Neural cell (in vitro differentiated cells): ENCODE measurements around the gene SLC8A1. TPM values are rescaled to one million over a fixed set of nuclear protein-coding genes. Genes with fewer than 3 reads are reported as not detected.

Source experiments
- H2AFZ ChIP-seq: fragments of 200-600, 300-800 bp; sonication (generic), shearing (Covaris generic); 2 replicates; pipeline ENCODE4 v1.6.0; 2014; ENCODE audit warnings: low read depth, mild to moderate bottlenecking, antibody characterized with exemption, low read length, moderate library complexity
- H3F3A ChIP-seq: fragments of 200-600 bp; shearing (Covaris generic); 2 replicates; pipeline ENCODE4 v1.6.1; 2016; ENCODE audit warnings: mild to moderate bottlenecking, moderate library complexity, mixed read lengths, antibody characterized with exemption, low read length; ENCODE audit not compliant: insufficient read depth, poor library complexity, severe bottlenecking
- H3K27ac ChIP-seq: fragments of 200-600, 300-800 bp; sonication (generic), shearing (Covaris generic); 2 replicates; pipeline ENCODE4 v1.5.1; 2014; ENCODE audit warnings: mild to moderate bottlenecking, low read length, moderate library complexity
- H3K27me3 ChIP-seq: fragments of 300-800, 200-600 bp; sonication (generic), shearing (Covaris generic); 2 replicates; pipeline ENCODE4 v1.6.0; 2014; ENCODE audit warnings: mild to moderate bottlenecking, low read depth, low read length, moderate library complexity; ENCODE audit not compliant: insufficient read depth
- H3K36me3 ChIP-seq: fragments of 300-800, 200-600 bp; sonication (generic), shearing (Covaris generic); 2 replicates; pipeline ENCODE4 v1.5.1; 2014; ENCODE audit warnings: mild to moderate bottlenecking, antibody characterized with exemption, low read length, moderate library complexity; ENCODE audit not compliant: insufficient read depth
- H3K4me2 ChIP-seq: fragments of 300-800, 200-600 bp; sonication (generic), shearing (Covaris generic); 2 replicates; pipeline ENCODE4 v1.6.0; 2014; ENCODE audit warnings: mild to moderate bottlenecking, low read length
- H3K4me3 ChIP-seq: fragments of 300-800, 200-600 bp; sonication (generic), shearing (Covaris generic); 2 replicates; pipeline ENCODE4 v1.5.1; 2014; ENCODE audit warnings: mild to moderate bottlenecking, low read length, moderate library complexity
- H3K79me2 ChIP-seq: fragments of 200-600 bp; shearing (Covaris generic); replicated peaks from 2 replicates; pipeline ENCODE4 v1.6.0; 2014; ENCODE audit warnings: mild to moderate bottlenecking, low read length, moderate library complexity; ENCODE audit not compliant: insufficient read depth
- H3K9ac ChIP-seq: fragments of 300-800, 200-600 bp; sonication (generic), shearing (Covaris generic); 2 replicates; pipeline ENCODE4 v1.6.1; 2016; ENCODE audit warnings: mild to moderate bottlenecking, low read length, mixed read lengths
- H3K9me2 ChIP-seq: fragments of 200-600 bp; shearing (Covaris generic); 2 replicates; pipeline ENCODE4 v1.6.1; 2016; ENCODE audit warnings: mild to moderate bottlenecking, low read length, mixed read lengths; ENCODE audit not compliant: insufficient read depth
- H3K9me3 ChIP-seq: fragments of 200-600, 300-800 bp; sonication (generic), shearing (Covaris generic); 2 replicates; pipeline ENCODE4 v1.6.1; 2016; ENCODE audit warnings: mild to moderate bottlenecking, mixed run types, low read length, moderate library complexity, mixed read lengths
- H4K20me1 ChIP-seq: fragments of 200-600 bp; shearing (Covaris generic); 2 replicates; pipeline ENCODE4 v1.6.1; 2016; ENCODE audit warnings: mild to moderate bottlenecking, mixed run types; ENCODE audit not compliant: insufficient read depth
- CTCF ChIP-seq: fragments of 450-650 bp; IDR thresholded peaks from 2 replicates; pipeline ENCODE4 v1.5.1; 2014; ENCODE audit warnings: antibody characterized with exemption, mild to moderate bottlenecking, moderate library complexity; ENCODE audit not compliant: poor library complexity, severe bottlenecking
- EP300 ChIP-seq: fragments of 450-650 bp; conservative IDR thresholded peaks from 2 replicates; pipeline ENCODE4 v1.6.1; 2014; ENCODE audit warnings: antibody characterized with exemption, mild to moderate bottlenecking, moderate library complexity; ENCODE audit not compliant: poor library complexity, severe bottlenecking
- EZH2 ChIP-seq: fragments of 200-600, 300-800 bp; shearing (Covaris generic), sonication (generic); IDR thresholded peaks from 2 replicates; pipeline ENCODE4 v1.6.1; 2014; ENCODE audit warnings: antibody characterized with exemption, low read length, borderline replicate concordance, mild to moderate bottlenecking; ENCODE audit not compliant: insufficient read depth, poor library complexity, severe bottlenecking
- MXI1 ChIP-seq: fragments of 450-650 bp; conservative IDR thresholded peaks from 2 replicates; pipeline ENCODE4 v1.6.1; 2014; ENCODE audit warnings: antibody characterized with exemption, mild to moderate bottlenecking; ENCODE audit not compliant: poor library complexity, severe bottlenecking
- POLR2AphosphoS5 ChIP-seq: IDR thresholded peaks from 2 replicates; pipeline ENCODE4 v1.6.1; 2012
- RAD21 ChIP-seq: fragments of 450-650 bp; conservative IDR thresholded peaks from 2 replicates; pipeline ENCODE4 v1.6.1; 2014; ENCODE audit warnings: antibody characterized with exemption, mild to moderate bottlenecking, moderate library complexity
- REST ChIP-seq: IDR thresholded peaks from 2 replicates; pipeline ENCODE4 v1.6.1; 2012; ENCODE audit warnings: borderline replicate concordance
- SMC3 ChIP-seq: fragments of 450-650 bp; conservative IDR thresholded peaks from 2 replicates; pipeline ENCODE4 v1.6.1; 2014; ENCODE audit warnings: antibody characterized with exemption, mild to moderate bottlenecking, moderate library complexity; ENCODE audit not compliant: poor library complexity
- TAF1 ChIP-seq: IDR thresholded peaks from 2 replicates; pipeline ENCODE4 v1.6.1; 2012; ENCODE audit warnings: low read depth
- polyA minus RNA-seq: library from RNA; depleted of rRNA, polyadenylated mRNA; stranded (reverse); fragments of >200 nt; gene quantifications from 2 replicates; pipeline ENCODE4 v1.2.3, GENCODE V29; 2014
- polyA plus RNA-seq: library from polyadenylated mRNA; depleted of rRNA; stranded (reverse); fragments of >200 nt; gene quantifications from 2 replicates; pipeline ENCODE4 v1.2.3, GENCODE V29; 2014

Gene SLC8A1
- polyA plus RNA-seq (17.3 and 18.7 TPM in 2 replicates), polyA minus RNA-seq (156 and 202 TPM in 2 replicates)

GRCh38 chr2:40451918-40452605, at the start of gene SLC8A1:
SLC8A1 (minus strand) TSS chr2:40452090.
- H3K36me3 ChIP-seq = peaks cover 3% of the 10 kb centered on the region
- H3K27me3 ChIP-seq = no peaks in the 10 kb centered on the region
- H3K9me3 ChIP-seq = no peaks in the 10 kb centered on the region
- no peaks in the 10 kb centered on the region for H3K9me2 ChIP-seq
- peak within 1 kb of the TSS; percentile 93 for H3K4me3 ChIP-seq
- peaks cover 34% of the 10 kb centered on the region for H3K79me2 ChIP-seq
- peak within 1 kb of the TSS; percentile 88 for H3K27ac ChIP-seq
- H4K20me1 ChIP-seq = no peaks in the 10 kb centered on the region
- H2AFZ ChIP-seq = peak within 1 kb of the TSS; percentile 53
- peak within 1 kb of the TSS; percentile 50 for H3K4me2 ChIP-seq
- peaks cover 11% of the 10 kb centered on the region for H3F3A ChIP-seq
- TF ChIP-seq POLR2AphosphoS5 (peak; percentile 35), EZH2 (no peak), RAD21 (peak; percentile 29), EP300 (peak; percentile 4), SMC3 (no peak), MXI1 (peak; percentile 36), REST (peak; percentile 11), CTCF (peak; percentile 15)
- H3K9ac ChIP-seq = peak within 1 kb of the TSS; percentile 87

- H3K79me2 ChIP-seq = no peaks in the 10 kb centered on the region
- H3K27me3 ChIP-seq = no peaks in the 10 kb centered on the region
- no peak overlapping the region for H3K9ac ChIP-seq
- H3K9me2 ChIP-seq = no peaks in the 10 kb centered on the region
- H2AFZ ChIP-seq = no peak overlapping the region
- H3K4me3 ChIP-seq = no peak overlapping the region
- H4K20me1 ChIP-seq = no peaks in the 10 kb centered on the region
- no peak overlapping the region for H3K27ac ChIP-seq
- no peaks in the 10 kb centered on the region for H3K36me3 ChIP-seq
- H3F3A ChIP-seq = no peaks in the 10 kb centered on the region
- no peaks in the 10 kb centered on the region for H3K9me3 ChIP-seq
- no peak overlapping the region for H3K4me2 ChIP-seq
- TF ChIP-seq EZH2 = no peak
- no peak for TF ChIP-seq RAD21
- no peak for TF ChIP-seq SMC3
- no peak for TF ChIP-seq TAF1
- no peak for TF ChIP-seq EP300
- no peak for TF ChIP-seq POLR2AphosphoS5
- TF ChIP-seq MXI1 = no peak
- TF ChIP-seq CTCF = no peak
- TF ChIP-seq REST = no peak
These were observed 47.5 kb upstream of the SLC8A1 start for GRCh38 chr2:40499437-40499836.
